ENCODE data around the gene RNF135.

GRCh38 chr17:31004160-31004559, 33.3 kb downstream of the RNF135 start:
- TF ChIP-seq CTCF (IDR thresholded peaks at IDR 0.05; ENCODE audit: low read length) (no peak), EZH2 (optimal IDR thresholded peaks at IDR 0.05; ENCODE audit: low read depth, low read length) (no peak)
